HUES6 (cell line): ENCODE results near the gene FRMD4B.

Experiments used
- H3K27ac ChIP-seq: 2 replicates; pipeline ENCODE4 v1.7.0; 2013; ENCODE audit warnings: low read depth, mild to moderate bottlenecking, low read length, inconsistent platforms
- H3K27me3 ChIP-seq: 2 replicates; pipeline ENCODE4 v1.6.1; 2013; ENCODE audit warnings: low read length; ENCODE audit not compliant: control insufficient read depth, insufficient read depth
- H3K36me3 ChIP-seq: 2 replicates; pipeline ENCODE4 v1.6.1; 2013; ENCODE audit warnings: low read length; ENCODE audit not compliant: control insufficient read depth, insufficient read depth
- H3K4me1 ChIP-seq: 2 replicates; pipeline ENCODE4 v1.6.1; 2013; ENCODE audit warnings: low read length; ENCODE audit not compliant: control insufficient read depth, insufficient read depth
- H3K4me3 ChIP-seq: 2 replicates; pipeline ENCODE4 v1.5.1; 2013; ENCODE audit warnings: low read depth, low read length
- H3K9ac ChIP-seq: one replicate; pipeline ENCODE4 v1.6.1; 2013; ENCODE audit warnings: mild to moderate bottlenecking, low read length
- H3K9me3 ChIP-seq: 2 replicates; pipeline ENCODE4 v1.6.1; 2013; ENCODE audit warnings: low read depth, low read length; ENCODE audit not compliant: control insufficient read depth, insufficient read depth

FRMD4B gene

DNA sequence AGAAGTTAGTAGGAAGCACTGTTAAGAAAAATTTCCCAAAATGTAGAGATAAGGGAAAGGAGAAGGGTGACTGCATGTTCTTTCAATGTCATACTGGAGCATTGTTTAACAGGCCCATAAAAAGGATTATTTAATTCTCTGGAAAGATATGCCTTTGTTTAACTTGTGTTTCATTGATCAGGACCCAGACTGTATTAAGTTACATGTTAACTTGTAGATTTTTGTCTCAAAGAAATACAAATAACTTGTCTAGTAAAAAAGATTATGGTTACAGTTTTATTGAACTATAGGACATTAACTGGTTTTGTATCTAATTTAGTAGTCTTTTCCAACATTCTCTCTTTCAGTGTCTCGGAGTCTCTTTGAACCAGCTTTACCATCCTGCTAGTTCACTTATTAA lies 213.8 kb downstream of the FRMD4B start:
- H3K9me3 ChIP-seq: no peaks in the 10 kb centered on the region
- no peak overlapping the region for H3K9ac ChIP-seq
- H3K27ac ChIP-seq: no peak overlapping the region
- no peaks in the 10 kb centered on the region for H3K36me3 ChIP-seq
- no peaks in the 10 kb centered on the region for H3K27me3 ChIP-seq
- H3K4me1 ChIP-seq: no peaks in the 10 kb centered on the region
- no peak overlapping the region for H3K4me3 ChIP-seq

GRCh38 chr3:69166446-69166845 lies 219.4 kb downstream of the FRMD4B start:
- no peaks in the 10 kb centered on the region for H3K4me1 ChIP-seq
- no peaks in the 10 kb centered on the region for H3K36me3 ChIP-seq
- H3K27me3 ChIP-seq: no peaks in the 10 kb centered on the region
- H3K4me3 ChIP-seq: no peak overlapping the region
- no peak overlapping the region for H3K27ac ChIP-seq
- H3K9me3 ChIP-seq: no peaks in the 10 kb centered on the region
- no peak overlapping the region for H3K9ac ChIP-seq

GRCh38 chr3:69165744-69166143 lies 220.1 kb downstream of the FRMD4B start:
- Histone ChIP-seq H3K27me3 (no peaks in the 10 kb centered on the region), H3K9ac (no peak overlapping the region), H3K4me1 (no peaks in the 10 kb centered on the region), H3K36me3 (no peaks in the 10 kb centered on the region), H3K9me3 (no peaks in the 10 kb centered on the region), H3K27ac (no peak overlapping the region), H3K4me3 (no peak overlapping the region)

DNA sequence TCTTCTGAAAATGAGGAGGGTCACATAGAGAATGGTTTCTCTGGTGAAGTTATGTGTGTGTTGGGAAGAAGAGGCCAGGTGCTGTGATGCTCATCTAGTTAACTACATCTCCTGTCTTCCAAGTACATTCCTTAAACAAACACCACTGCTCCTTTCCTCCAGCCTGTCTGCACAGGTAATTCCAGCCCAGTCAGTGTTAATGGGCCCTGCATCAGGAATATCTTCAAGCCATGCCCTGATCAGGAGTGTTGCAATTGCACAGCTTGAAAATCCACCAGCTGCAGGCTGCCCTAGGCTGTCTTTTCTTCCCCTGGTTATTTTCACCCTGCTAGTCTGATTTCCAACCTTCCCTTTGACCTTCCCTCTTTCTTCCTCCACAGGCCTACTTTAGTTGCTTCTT lies 221.6 kb downstream of the FRMD4B start:
- no peaks in the 10 kb centered on the region for H3K4me1 ChIP-seq
- H3K27ac ChIP-seq: no peak overlapping the region
- H3K9ac ChIP-seq: no peak overlapping the region
- no peak overlapping the region for H3K4me3 ChIP-seq
- no peaks in the 10 kb centered on the region for H3K9me3 ChIP-seq
- H3K36me3 ChIP-seq: no peaks in the 10 kb centered on the region
- no peaks in the 10 kb centered on the region for H3K27me3 ChIP-seq

GRCh38 chr3:69162308-69162980 lies 223.4 kb downstream of the FRMD4B start:
- Histone ChIP-seq H3K9me3 (no peaks in the 10 kb centered on the region), H3K4me3 (no peak overlapping the region), H3K4me1 (no peaks in the 10 kb centered on the region), H3K27me3 (no peaks in the 10 kb centered on the region), H3K36me3 (no peaks in the 10 kb centered on the region), H3K9ac (no peak overlapping the region), H3K27ac (no peak overlapping the region)

DNA sequence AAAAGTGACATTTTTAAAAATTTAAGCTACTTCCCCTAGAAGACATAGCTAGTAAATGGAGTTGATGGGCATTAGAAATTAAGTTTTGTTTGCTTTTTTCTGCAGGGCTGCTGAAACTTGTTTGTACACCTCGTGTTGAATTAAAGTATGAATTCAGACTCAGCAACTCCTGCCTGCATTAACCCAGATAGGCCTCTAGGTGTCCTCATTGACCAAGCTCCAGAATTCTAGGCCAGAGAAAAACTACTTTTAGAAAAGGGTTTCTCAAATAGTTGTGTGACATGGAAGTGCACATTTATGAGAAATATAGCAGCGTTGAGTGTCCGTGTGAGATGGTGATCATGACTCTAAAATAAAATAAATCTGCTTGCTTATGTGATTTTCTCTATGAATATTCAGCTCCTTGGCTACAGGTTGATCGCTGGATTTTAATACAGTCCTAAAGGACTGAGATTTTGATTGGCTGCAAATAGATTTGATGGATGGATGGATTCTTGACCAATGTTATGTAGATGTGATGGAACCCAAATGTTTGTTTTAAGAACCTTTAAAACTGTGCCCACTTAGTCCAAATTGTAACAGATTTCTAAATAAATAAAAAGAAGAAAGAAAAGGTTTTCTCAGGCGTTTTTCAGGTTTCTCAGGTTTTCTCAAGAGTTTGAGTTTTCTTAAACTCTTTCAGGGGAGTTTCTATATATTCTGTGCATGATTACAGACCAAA lies 224.1 kb downstream of the FRMD4B start:
- H3K4me3 ChIP-seq: no peak overlapping the region
- no peaks in the 10 kb centered on the region for H3K9me3 ChIP-seq
- no peaks in the 10 kb centered on the region for H3K4me1 ChIP-seq
- H3K27ac ChIP-seq: no peak overlapping the region
- H3K9ac ChIP-seq: no peak overlapping the region
- no peaks in the 10 kb centered on the region for H3K27me3 ChIP-seq
- H3K36me3 ChIP-seq: no peaks in the 10 kb centered on the region

GRCh38 chr3:69160525-69160924 lies 225.4 kb downstream of the FRMD4B start:
- no peak overlapping the region for H3K4me3 ChIP-seq
- H3K4me1 ChIP-seq: no peaks in the 10 kb centered on the region
- no peaks in the 10 kb centered on the region for H3K36me3 ChIP-seq
- H3K9ac ChIP-seq: no peak overlapping the region
- no peaks in the 10 kb centered on the region for H3K9me3 ChIP-seq
- H3K27ac ChIP-seq: no peak overlapping the region
- H3K27me3 ChIP-seq: no peaks in the 10 kb centered on the region

GRCh38 chr3:69160107-69160506 lies 225.8 kb downstream of the FRMD4B start:
- no peak overlapping the region for H3K9ac ChIP-seq
- H3K36me3 ChIP-seq: no peaks in the 10 kb centered on the region
- no peak overlapping the region for H3K4me3 ChIP-seq
- H3K4me1 ChIP-seq: no peaks in the 10 kb centered on the region
- no peaks in the 10 kb centered on the region for H3K27me3 ChIP-seq
- no peak overlapping the region for H3K27ac ChIP-seq
- no peaks in the 10 kb centered on the region for H3K9me3 ChIP-seq

GRCh38 chr3:69149586-69149985 lies 236.3 kb downstream of the FRMD4B start:
- Histone ChIP-seq H3K27ac (no peak overlapping the region), H3K36me3 (no peaks in the 10 kb centered on the region), H3K4me3 (no peak overlapping the region), H3K4me1 (peaks cover 6% of the 10 kb centered on the region; the same call in 1 of the 2 replicates), H3K9ac (no peak overlapping the region), H3K27me3 (peaks cover 69% of the 10 kb centered on the region), H3K9me3 (no peaks in the 10 kb centered on the region)

- H3K4me1 ChIP-seq: peaks cover 17% of the 10 kb centered on the region; the same call in 1 of the 2 replicates
- H3K9me3 ChIP-seq: no peaks in the 10 kb centered on the region
- H3K4me3 ChIP-seq: no peak overlapping the region
- H3K27me3 ChIP-seq: peaks cover 85% of the 10 kb centered on the region
- no peaks in the 10 kb centered on the region for H3K36me3 ChIP-seq
- no peak overlapping the region for H3K9ac ChIP-seq
- no peak overlapping the region for H3K27ac ChIP-seq
Observed at GRCh38 chr3:69145688-69146087, 240.2 kb downstream of the FRMD4B start.

- peaks cover 93% of the 10 kb centered on the region for H3K27me3 ChIP-seq
- H3K9ac ChIP-seq: no peak overlapping the region
- no peak overlapping the region for H3K4me3 ChIP-seq
- no peak overlapping the region for H3K27ac ChIP-seq
- peaks cover 17% of the 10 kb centered on the region; the same call in 1 of the 2 replicates for H3K4me1 ChIP-seq
- no peaks in the 10 kb centered on the region for H3K36me3 ChIP-seq
- no peaks in the 10 kb centered on the region for H3K9me3 ChIP-seq
Observed at GRCh38 chr3:69144631-69145245, 241.2 kb downstream of the FRMD4B start.
